Small intestine (tissue), 7 donors: Measurements from ENCODE around the gene HOMER2. TPM values are rescaled to one million over a fixed set of nuclear protein-coding genes. Genes with fewer than 3 reads are reported as not detected.
"Not testable (repeated sequence)": the region's sequence is repeated elsewhere in the genome, so short reads cannot be mapped to it uniquely, and the experiment has no call there.

Experiments
- DNase-seq, 2 donors: peaks; one replicate each; pipeline versions ENCODE4 v3.0.0 to v3.0.0-alpha.2; 2013
- FAIRE-seq: peaks from 2 replicates; lab custom pipeline; 2012; peaks lifted over from hg19 to GRCh38; lab: Jason Lieb, UNC
- H3K27ac ChIP-seq, 3 donors: one replicate each; pipeline ENCODE4 v1.5.1; 2013; ENCODE audit warnings: low read length in 2 of 3, mild to moderate bottlenecking in 2 of 3, control low read depth in 1 of 3, inconsistent platforms in 1 of 3, low read depth in 1 of 3, moderate library complexity in 1 of 3
- H3K27me3 ChIP-seq, 3 donors: one replicate each; pipeline ENCODE4 v1.6.1; 2013; ENCODE audit warnings: low read length in 3 of 3, inconsistent platforms in 1 of 3; ENCODE audit not compliant: control insufficient read depth in 3 of 3, insufficient read depth in 3 of 3
- H3K36me3 ChIP-seq, 3 donors: one replicate each; pipeline ENCODE4 v1.6.1; 2013; ENCODE audit warnings: low read length in 3 of 3, inconsistent platforms in 1 of 3, low read depth in 1 of 3, mild to moderate bottlenecking in 1 of 3, moderate library complexity in 1 of 3; ENCODE audit not compliant: control insufficient read depth in 3 of 3, insufficient read depth in 2 of 3
- H3K4me1 ChIP-seq, 3 donors: one replicate each; pipeline ENCODE4 v1.6.1; 2013; ENCODE audit warnings: low read length in 2 of 3, inconsistent platforms in 1 of 3, low read depth in 1 of 3, mild to moderate bottlenecking in 1 of 3, moderate library complexity in 1 of 3; ENCODE audit not compliant: control insufficient read depth in 3 of 3, insufficient read depth in 2 of 3
- H3K4me3 ChIP-seq, 3 donors: one replicate each; pipeline ENCODE4 v1.5.1; 2013; ENCODE audit warnings: low read length in 3 of 3, control low read depth in 1 of 3, inconsistent platforms in 1 of 3, low read depth in 1 of 3, mild to moderate bottlenecking in 1 of 3, moderate library complexity in 1 of 3
- H3K9me3 ChIP-seq, 2 donors: one replicate each; pipeline ENCODE4 v1.6.1; 2013; ENCODE audit warnings: low read depth in 1 of 2, low read length in 1 of 2; ENCODE audit not compliant: control insufficient read depth in 2 of 2, insufficient read depth in 1 of 2
- WGBS, 3 donors: extraction: QIAGEN DNeasy Blood & Tissue Kit; methylation state at CpG; one replicate each; pipeline ENCODE4 v1.1.7; 2013; 5-methylcytosine and 5-hydroxymethylcytosine counted together
- polyA plus RNA-seq, 4 donors: library from polyadenylated mRNA; stranded (reverse) in 3 of 4; unstranded in 1 of 4; fragments of 200-250 nt in 3 of 4; fragments of 120-200 nt in 1 of 4; gene quantifications; one replicate each; pipeline versions ENCODE4 v1.2.1 to v1.2.3, GENCODE V29; 2013
- donor health status: healthy with polysubstance abuse.
- donor health status: control.
- donor health status: control.
- donor health status: Bipolar disorder and iron deficiency.
- donor health status: healthy.

The HOMER2 gene
- polyA plus RNA-seq, 4 donors: 2.2 to 5.1 (median 2.6) TPM

GRCh38 chr15:82894971-82895520, 57.5 kb downstream of the HOMER2 start:
- Histone ChIP-seq H3K4me1 (no peaks in the 10 kb centered on the region), H3K36me3 (no peaks in the 10 kb centered on the region), H3K27me3 (no peaks in the 10 kb centered on the region), H3K27ac (no peak overlapping the region), H3K4me3 (no peak overlapping the region), H3K9me3 (no peaks in the 10 kb centered on the region)
- 52 to 70% (median 64%) methylated on average over 4 of the region's 4 CpGs for WGBS, 3 donors
- no peak for FAIRE-seq
- DNase-seq: no peak

- H3K9me3 ChIP-seq, H3K4me1 ChIP-seq, FAIRE-seq: not testable (repeated sequence)
These were observed 59.0 kb downstream of the HOMER2 start for GRCh38 chr15:82893473-82893872.

DNA sequence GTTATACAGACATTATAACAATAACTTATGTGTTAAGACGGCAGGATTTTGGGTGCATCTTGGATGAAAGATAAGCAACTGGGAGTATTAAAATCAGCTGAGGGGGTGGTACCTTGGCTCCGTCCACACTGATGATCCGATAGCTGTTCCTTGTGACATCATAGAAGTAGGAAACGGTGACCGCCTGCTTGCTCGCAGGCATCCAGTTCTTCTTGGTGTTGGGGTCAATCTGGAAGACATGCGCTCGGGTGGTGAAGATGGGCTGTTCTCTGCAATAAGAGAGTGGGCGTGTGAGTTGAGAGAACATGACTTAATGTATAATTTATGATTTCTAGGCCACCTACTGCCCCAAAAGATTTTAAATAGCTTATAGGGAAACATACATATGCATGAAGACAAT, 59.9 kb downstream of the HOMER2 start:
- Histone ChIP-seq H3K36me3 (no peaks in the 10 kb centered on the region), H3K27ac (no peak overlapping the region), H3K4me1 (no peaks in the 10 kb centered on the region), H3K4me3 (no peak overlapping the region), H3K27me3 (no peaks in the 10 kb centered on the region), H3K9me3 (no peaks in the 10 kb centered on the region)
- 93% methylated on average over 9 of the region's 9 CpGs for WGBS, 3 donors
- DNase-seq (no peak), FAIRE-seq (no peak)

More at GRCh38 chr15:82893473-82893872, 59.0 kb downstream of the HOMER2 start:
- H3K27ac ChIP-seq, DNase-seq, H3K4me3 ChIP-seq, H3K36me3 ChIP-seq, H3K27me3 ChIP-seq: not testable (repeated sequence)
- WGBS, 3 donors: 93 to 96% (median 94%) methylated on average over 12 of the region's 12 CpGs

DNA sequence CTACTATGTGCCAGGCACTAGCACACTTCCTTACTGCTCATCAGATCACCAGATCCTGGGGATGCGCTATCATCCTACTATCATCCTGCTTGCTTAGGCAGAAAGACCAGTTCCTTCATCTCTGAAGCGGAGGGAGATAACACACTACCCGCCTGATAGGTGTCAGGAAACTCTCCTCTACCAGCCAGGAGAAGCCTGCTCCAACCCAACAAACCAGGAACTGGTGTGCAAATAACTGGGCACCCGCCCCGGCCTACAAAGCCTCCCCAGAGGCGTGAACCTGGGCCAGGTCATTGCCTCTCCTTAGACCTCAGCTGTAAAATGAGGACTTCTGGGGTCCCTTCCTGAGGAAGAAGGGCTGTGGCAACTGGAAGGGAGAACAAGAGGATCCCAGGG, 61.5 kb downstream of the HOMER2 start:
- Histone ChIP-seq H3K36me3 (no peaks in the 10 kb centered on the region), H3K9me3 (no peaks in the 10 kb centered on the region), H3K27me3 (no peaks in the 10 kb centered on the region), H3K27ac (no peak overlapping the region), H3K4me1 (no peaks in the 10 kb centered on the region), H3K4me3 (no peak overlapping the region)
- FAIRE-seq (no peak), DNase-seq (no peak)
- 79 to 83% (median 80%) methylated on average over 6 of the region's 6 CpGs for WGBS, 3 donors

GRCh38 chr15:82890338-82890994, 62.1 kb downstream of the HOMER2 start:
- DNase-seq (no peak), FAIRE-seq (no peak)
- Histone ChIP-seq H3K27ac (no peak overlapping the region), H3K4me3 (no peak overlapping the region), H3K4me1 (no peaks in the 10 kb centered on the region), H3K9me3 (no peaks in the 10 kb centered on the region), H3K27me3 (no peaks in the 10 kb centered on the region), H3K36me3 (no peaks in the 10 kb centered on the region)
- WGBS, 3 donors: 71 to 82% (median 71%) methylated on average over 9 of the region's 9 CpGs

GRCh38 chr15:82882273-82882928, 70.1 kb downstream of the HOMER2 start:
- H3K4me3 ChIP-seq: no peak overlapping the region
- H3K36me3 ChIP-seq: no peaks in the 10 kb centered on the region
- 74 to 77% (median 76%) methylated on average over 5 of the region's 5 CpGs for WGBS, 3 donors
- no peaks in the 10 kb centered on the region for H3K4me1 ChIP-seq
- no peaks in the 10 kb centered on the region for H3K9me3 ChIP-seq
- H3K27me3 ChIP-seq: no peaks in the 10 kb centered on the region
- DNase-seq (no peak), FAIRE-seq (no peak)
- H3K27ac ChIP-seq: no peak overlapping the region

GRCh38 chr15:82881747-82882146, 70.8 kb downstream of the HOMER2 start:
- FAIRE-seq (no peak), DNase-seq (no peak)
- no peaks in the 10 kb centered on the region for H3K36me3 ChIP-seq
- no peaks in the 10 kb centered on the region for H3K9me3 ChIP-seq
- 88 to 91% (median 90%) methylated on average over 2 of the region's 2 CpGs for WGBS, 3 donors
- H3K27ac ChIP-seq: no peak overlapping the region
- no peak overlapping the region for H3K4me3 ChIP-seq
- no peaks in the 10 kb centered on the region for H3K27me3 ChIP-seq
- no peaks in the 10 kb centered on the region for H3K4me1 ChIP-seq

- FAIRE-seq (no peak), DNase-seq (no peak)
- H3K27ac ChIP-seq: no peak overlapping the region
- no peaks in the 10 kb centered on the region for H3K9me3 ChIP-seq
- no peak overlapping the region for H3K4me3 ChIP-seq
- no peaks in the 10 kb centered on the region for H3K4me1 ChIP-seq
- H3K27me3 ChIP-seq: no peaks in the 10 kb centered on the region
- 74 to 77% (median 74%) methylated on average over 6 of the region's 6 CpGs for WGBS, 3 donors
- H3K36me3 ChIP-seq: no peaks in the 10 kb centered on the region
These were observed 71.8 kb downstream of the HOMER2 start for GRCh38 chr15:82880704-82881103.
